Myocyte (in vitro differentiated cells): ENCODE data around the gene DNAJC30. TPM values are rescaled to one million over a fixed set of nuclear protein-coding genes. Genes with fewer than 3 reads are reported as not detected.

Source experiments
- DNase-seq: peaks from one replicate; pipeline ENCODE4 v3.0.0-alpha.2; 2012; ENCODE audit warnings: low read depth
- total RNA-seq: library from RNA; depleted of rRNA; stranded (reverse); fragments of >200 nt; gene quantifications from 2 replicates; pipeline ENCODE4 v1.2.3, GENCODE V29; 2014

Gene DNAJC30
- total RNA-seq, 1 donor from 2014 or later, result 4.9 TPM

- DNase-seq, result no peak
Observed at GRCh38 chr7:73708961-73709549, 25.8 kb upstream of the DNAJC30 start.

GRCh38 chr7:73707045-73707631 lies 23.9 kb upstream of the DNAJC30 start:
- DNase-seq, result no peak

- DNase-seq, result no peak
Observed at GRCh38 chr7:73706126-73707044, 23.1 kb upstream of the DNAJC30 start.

GRCh38 chr7:73705551-73705920 lies 22.3 kb upstream of the DNAJC30 start:
- no peak for DNase-seq

- DNase-seq, result peak; percentile 21
Observed at GRCh38 chr7:73704640-73705550, 21.6 kb upstream of the DNAJC30 start.

GRCh38 chr7:73703757-73704639 lies 20.7 kb upstream of the DNAJC30 start:
- DNase-seq, result no peak

GRCh38 chr7:73703225-73703624 lies 20.0 kb upstream of the DNAJC30 start:
- DNase-seq, result no peak

GRCh38 chr7:73702665-73703064 lies 19.4 kb upstream of the DNAJC30 start:
- no peak for DNase-seq

- no peak for DNase-seq
Observed at GRCh38 chr7:73702226-73702625, 19.0 kb upstream of the DNAJC30 start.

GRCh38 chr7:73701357-73701995 lies 18.2 kb upstream of the DNAJC30 start:
- DNase-seq, result peak; percentile 48

- DNase-seq, result no peak
Observed at GRCh38 chr7:73700581-73701134, 17.4 kb upstream of the DNAJC30 start.

GRCh38 chr7:73700069-73700423 lies 16.8 kb upstream of the DNAJC30 start:
- no peak for DNase-seq

GRCh38 chr7:73699370-73700068 lies 16.3 kb upstream of the DNAJC30 start:
- no peak for DNase-seq

GRCh38 chr7:73698410-73698809 lies 15.2 kb upstream of the DNAJC30 start:
- DNase-seq, result no peak

- no peak for DNase-seq
Observed at GRCh38 chr7:73696372-73696771, 13.1 kb upstream of the DNAJC30 start.

GRCh38 chr7:73690646-73691045 lies 7.4 kb upstream of the DNAJC30 start:
- no peak for DNase-seq

GRCh38 chr7:73688288-73688687 lies 5.0 kb upstream of the DNAJC30 start:
- no peak for DNase-seq

GRCh38 chr7:73685311-73685710 lies 2.1 kb upstream of the DNAJC30 start:
- DNase-seq, result no peak
